Measurements from ENCODE around the gene UNC45B.
"Not testable (repeated sequence)": the region's sequence is repeated elsewhere in the genome, so short reads cannot be mapped to it uniquely, and the experiment has no call there.

UNC45B gene

GRCh38 chr17:35142467-35142796 is 5.2 kb upstream of the UNC45B start:
- no peak for DNase-seq (ENCODE audit: low read depth)

GRCh38 chr17:35144840-35145239 is 2.8 kb upstream of the UNC45B start:
- no peak for DNase-seq (ENCODE audit: low read depth)

- DNase-seq (ENCODE audit: low read depth) = no peak
These were observed 1.3 kb upstream of the UNC45B start for GRCh38 chr17:35146214-35146833.

GRCh38 chr17:35148144-35148543 is 527 bp downstream of the UNC45B start:
- DNase-seq (ENCODE audit: low read depth) = no peak

GRCh38 chr17:35149941-35150340 is 2.3 kb downstream of the UNC45B start:
- DNase-seq (ENCODE audit: low read depth) = no peak

GRCh38 chr17:35151080-35151479 is 3.5 kb downstream of the UNC45B start:
- not testable (repeated sequence) for DNase-seq (ENCODE audit: low read depth)

GRCh38 chr17:35152421-35153140 is 5.0 kb downstream of the UNC45B start:
- DNase-seq (ENCODE audit: low read depth) = no peak

GRCh38 chr17:35154196-35155165 is 6.9 kb downstream of the UNC45B start:
- no peak for DNase-seq (ENCODE audit: low read depth)

- DNase-seq (ENCODE audit: low read depth) = no peak
These were observed 7.6 kb downstream of the UNC45B start for GRCh38 chr17:35155246-35155645.

- no peak for DNase-seq (ENCODE audit: low read depth)
These were observed 12.3 kb downstream of the UNC45B start for GRCh38 chr17:35159940-35160339.

GRCh38 chr17:35160354-35161201 is 13.0 kb downstream of the UNC45B start:
- no peak for DNase-seq (ENCODE audit: low read depth)

- no peak for DNase-seq (ENCODE audit: low read depth)
These were observed 13.7 kb downstream of the UNC45B start for GRCh38 chr17:35161281-35161761.

GRCh38 chr17:35162755-35163154 is 15.1 kb downstream of the UNC45B start:
- DNase-seq (ENCODE audit: low read depth) = no peak

- no peak for DNase-seq (ENCODE audit: low read depth)
These were observed 16.3 kb downstream of the UNC45B start for GRCh38 chr17:35163886-35164285.

GRCh38 chr17:35164716-35165115 is 17.1 kb downstream of the UNC45B start:
- no peak for DNase-seq (ENCODE audit: low read depth)

- no peak for DNase-seq (ENCODE audit: low read depth)
These were observed 18.9 kb downstream of the UNC45B start for GRCh38 chr17:35166526-35166925.

- DNase-seq (ENCODE audit: low read depth) = no peak
These were observed 19.4 kb downstream of the UNC45B start for GRCh38 chr17:35167046-35167445.

GRCh38 chr17:35167666-35168065 is 20.0 kb downstream of the UNC45B start:
- DNase-seq (ENCODE audit: low read depth) = no peak

GRCh38 chr17:35169835-35170363 is 22.3 kb downstream of the UNC45B start:
- DNase-seq (ENCODE audit: low read depth) = no peak

- no peak for DNase-seq (ENCODE audit: low read depth)
These were observed 23.6 kb downstream of the UNC45B start for GRCh38 chr17:35170968-35171771.

GRCh38 chr17:35171834-35172233 is 24.2 kb downstream of the UNC45B start:
- no peak for DNase-seq (ENCODE audit: low read depth)

Measured in activated gamma-delta T cell treated with anti-CD3 and anti-CD28 coated beads, Interleukin-2, amount 50 U/mL, for 16 hours (primary cell).